Measurements from ENCODE around the gene TSC1. TPM values are rescaled to one million over a fixed set of nuclear protein-coding genes. Genes with fewer than 3 reads are reported as not detected.

Gene TSC1
- total and polyA plus RNA-seq, 10 of the 15 experiments (the other 5 are each of a cell fraction or from before 2014, with no cell fraction given): 4.0 to 48.0 (median 14.9) TPM

- POLR2A ChIA-PET: no interaction called here
- Histone ChIP-seq H3K9ac (ENCODE audit: control insufficient read depth, insufficient read depth, low read length) (no peak overlapping the region), H3K4me1 (ENCODE audit: control insufficient read depth, insufficient read depth, low read length) (no peaks in the 10 kb centered on the region), H3K4me3 (no peak overlapping the region), H2AFZ (ENCODE audit: control insufficient read depth, low read depth, low read length) (no peak overlapping the region), H3K27ac (ENCODE audit: control insufficient read depth, insufficient read depth) (no peak overlapping the region), H3K79me2 (ENCODE audit: control insufficient read depth, insufficient read depth, low read length) (no peaks in the 10 kb centered on the region), H3K36me3 (ENCODE audit: control insufficient read depth in 2 of 2, insufficient read depth in 2 of 2, low read length in 1 of 2) (peaks cover 2 to 9% of the 10 kb centered on the region in 2 experiments), H3K9me3 (replicated peaks; ENCODE audit: control insufficient read depth, insufficient read depth, low read length) (no peaks in the 10 kb centered on the region), H4K20me1 (ENCODE audit: control insufficient read depth, insufficient read depth) (no peaks in the 10 kb centered on the region), H3K4me2 (ENCODE audit: control insufficient read depth, insufficient read depth) (no peak overlapping the region), H3K27me3 (replicated peaks in 1 of 2; ENCODE audit: control insufficient read depth in 2 of 2, insufficient read depth in 2 of 2, low read length in 1 of 2) (peaks cover 2% of the 10 kb centered on the region in 2 experiments; a peak in 1 of 4 replicates)
- ATAC-seq (no peak), FAIRE-seq (no peak), DNase-seq (ENCODE audit: low read depth, low spot score) (no peak)
- in situ Hi-C loops (cut with MboI): no loop called here
- intact Hi-C loops (cut with micrococcal nuclease; ENCODE audit: unreplicated experiment): no loop called here
- 86% methylated on average over 9 of the region's 9 CpGs for WGBS (ENCODE audit: insufficient coverage, insufficient replicate concordance, low lambda C conversion rate, missing lambda C conversion rate)
- SMC1A ChIA-PET (ENCODE audit: uncharacterized antibody, unreplicated experiment): no interaction called here
- CTCF ChIA-PET: interaction anchor here (1.0 kb wide), 1 partner anchor 9 kb away, joined by 6 read pairs; no protein-coding TSS in a partner anchor
- no TSS peak for BruUV-seq (replicated peaks)
- RAD21 ChIA-PET (ENCODE audit: unreplicated experiment): no interaction called here
- no peak for TF ChIP-seq USF2 (IDR thresholded peaks at IDR 0.05; ENCODE audit: borderline replicate concordance, low read depth, low read length)
- no peak for TF ChIP-seq NR2C2 (IDR thresholded peaks at IDR 0.05; ENCODE audit: borderline replicate concordance, control insufficient read depth, insufficient read length, low read depth)
- TF ChIP-seq, protein P1, sequence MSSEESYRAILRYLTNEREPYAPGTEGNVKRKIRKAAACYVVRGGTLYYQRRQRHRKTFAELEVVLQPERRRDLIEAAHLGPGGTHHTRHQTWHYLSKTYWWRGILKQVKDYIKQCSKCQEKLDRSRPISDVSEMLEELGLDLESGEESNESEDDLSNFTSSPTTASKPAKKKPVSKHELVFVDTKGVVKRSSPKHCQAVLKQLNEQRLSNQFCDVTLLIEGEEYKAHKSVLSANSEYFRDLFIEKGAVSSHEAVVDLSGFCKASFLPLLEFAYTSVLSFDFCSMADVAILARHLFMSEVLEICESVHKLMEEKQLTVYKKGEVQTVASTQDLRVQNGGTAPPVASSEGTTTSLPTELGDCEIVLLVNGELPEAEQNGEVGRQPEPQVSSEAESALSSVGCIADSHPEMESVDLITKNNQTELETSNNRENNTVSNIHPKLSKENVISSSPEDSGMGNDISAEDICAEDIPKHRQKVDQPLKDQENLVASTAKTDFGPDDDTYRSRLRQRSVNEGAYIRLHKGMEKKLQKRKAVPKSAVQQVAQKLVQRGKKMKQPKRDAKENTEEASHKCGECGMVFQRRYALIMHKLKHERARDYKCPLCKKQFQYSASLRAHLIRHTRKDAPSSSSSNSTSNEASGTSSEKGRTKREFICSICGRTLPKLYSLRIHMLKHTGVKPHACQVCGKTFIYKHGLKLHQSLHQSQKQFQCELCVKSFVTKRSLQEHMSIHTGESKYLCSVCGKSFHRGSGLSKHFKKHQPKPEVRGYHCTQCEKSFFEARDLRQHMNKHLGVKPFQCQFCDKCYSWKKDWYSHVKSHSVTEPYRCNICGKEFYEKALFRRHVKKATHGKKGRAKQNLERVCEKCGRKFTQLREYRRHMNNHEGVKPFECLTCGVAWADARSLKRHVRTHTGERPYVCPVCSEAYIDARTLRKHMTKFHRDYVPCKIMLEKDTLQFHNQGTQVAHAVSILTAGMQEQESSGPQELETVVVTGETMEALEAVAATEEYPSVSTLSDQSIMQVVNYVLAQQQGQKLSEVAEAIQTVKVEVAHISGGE (CRISPR knock-in tag; IDR thresholded peaks at IDR 0.05): no peak
- no peak for TF ChIP-seq DPF2 (IDR thresholded peaks at IDR 0.05)
- TF ChIP-seq ATF7 (IDR thresholded peaks at IDR 0.05; ENCODE audit: low read depth): no peak
- no peak for TF ChIP-seq ZNF384 (IDR thresholded peaks at IDR 0.05; ENCODE audit: borderline replicate concordance, low read depth, low read length)
- TF ChIP-seq, protein P2, sequence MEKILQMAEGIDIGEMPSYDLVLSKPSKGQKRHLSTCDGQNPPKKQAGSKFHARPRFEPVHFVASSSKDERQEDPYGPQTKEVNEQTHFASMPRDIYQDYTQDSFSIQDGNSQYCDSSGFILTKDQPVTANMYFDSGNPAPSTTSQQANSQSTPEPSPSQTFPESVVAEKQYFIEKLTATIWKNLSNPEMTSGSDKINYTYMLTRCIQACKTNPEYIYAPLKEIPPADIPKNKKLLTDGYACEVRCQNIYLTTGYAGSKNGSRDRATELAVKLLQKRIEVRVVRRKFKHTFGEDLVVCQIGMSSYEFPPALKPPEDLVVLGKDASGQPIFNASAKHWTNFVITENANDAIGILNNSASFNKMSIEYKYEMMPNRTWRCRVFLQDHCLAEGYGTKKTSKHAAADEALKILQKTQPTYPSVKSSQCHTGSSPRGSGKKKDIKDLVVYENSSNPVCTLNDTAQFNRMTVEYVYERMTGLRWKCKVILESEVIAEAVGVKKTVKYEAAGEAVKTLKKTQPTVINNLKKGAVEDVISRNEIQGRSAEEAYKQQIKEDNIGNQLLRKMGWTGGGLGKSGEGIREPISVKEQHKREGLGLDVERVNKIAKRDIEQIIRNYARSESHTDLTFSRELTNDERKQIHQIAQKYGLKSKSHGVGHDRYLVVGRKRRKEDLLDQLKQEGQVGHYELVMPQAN (conservative IDR thresholded peaks at IDR 0.05): no peak
- TF ChIP-seq HDAC6 (IDR thresholded peaks at IDR 0.05; ENCODE audit: unreplicated experiment): no peak
- TF ChIP-seq CREM (IDR thresholded peaks at IDR 0.05; ENCODE audit: low read depth): no peak
- TF ChIP-seq TCF12 (IDR thresholded peaks at IDR 0.05; ENCODE audit: low read depth, low read length): no peak
- TF ChIP-seq ZBTB40 (IDR thresholded peaks at IDR 0.05; ENCODE audit: borderline replicate concordance): no peak
- TF ChIP-seq TBL1XR1 (IDR thresholded peaks at IDR 0.05; ENCODE audit: low read depth, low read length): no peak
- TF ChIP-seq PML (IDR thresholded peaks at IDR 0.05; ENCODE audit: low read length): no peak
- no peak for TF ChIP-seq POLR2A (IDR thresholded peaks at IDR 0.05; ENCODE audit: low read depth, low read length)
- no peak for TF ChIP-seq NRF1 (conservative IDR thresholded peaks at IDR 0.05; ENCODE audit: low read depth, low read length)
Measured at GRCh38 chr9:132892400-132892799, 52.0 kb downstream of the TSC1 start.
